Measurements from ENCODE around the gene FARS2.

Gene FARS2

GRCh38 chr6:5676701-5677100, 415.4 kb downstream of the FARS2 start:
- no peak for TF ChIP-seq GATA3 (IDR thresholded peaks at IDR 0.05; ENCODE audit: low read depth, low read length)
- TF ChIP-seq GATA2 (IDR thresholded peaks at IDR 0.05; ENCODE audit: low read depth, low read length) = no peak

DNA sequence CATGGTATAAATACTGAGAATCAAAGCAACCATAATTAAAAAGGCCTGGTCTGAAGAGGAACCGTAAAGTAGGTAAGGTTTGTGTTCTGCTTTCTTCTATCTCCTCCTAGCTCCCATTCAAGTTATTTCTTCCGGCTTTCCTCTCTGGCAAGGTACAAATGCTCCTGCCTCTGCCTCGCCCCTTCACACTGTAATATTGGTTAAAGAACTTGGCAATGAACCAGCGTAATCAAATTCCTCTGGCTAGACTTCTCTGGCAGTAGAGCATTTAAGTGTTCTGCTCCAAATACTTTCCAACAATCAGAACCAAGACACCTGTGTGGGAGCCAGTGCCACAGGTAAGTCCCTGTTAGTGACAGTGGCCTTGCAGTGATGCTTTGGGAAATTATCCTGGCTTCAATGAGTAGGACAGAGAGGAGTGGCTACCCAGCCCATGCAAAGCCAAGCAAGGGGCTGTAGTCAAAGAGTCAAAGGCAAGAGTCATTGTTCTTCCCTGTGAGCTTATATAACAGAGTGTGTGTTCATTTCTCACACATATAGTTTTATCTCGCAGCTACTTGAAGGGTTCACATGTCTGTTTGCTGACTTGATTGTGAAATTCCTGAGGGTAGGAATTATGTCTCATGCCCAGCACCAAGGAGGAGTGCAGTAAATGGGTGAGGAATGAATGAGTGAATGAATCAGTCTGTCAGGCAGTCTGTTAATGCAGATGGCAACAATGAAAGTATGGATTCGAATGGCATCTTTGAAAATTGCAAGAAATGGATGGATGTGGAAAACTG, 416.1 kb downstream of the FARS2 start:
- TF ChIP-seq GATA3 (IDR thresholded peaks at IDR 0.05; ENCODE audit: low read depth, low read length) (no peak), GATA2 (IDR thresholded peaks at IDR 0.05; ENCODE audit: low read depth, low read length) (no peak)

DNA sequence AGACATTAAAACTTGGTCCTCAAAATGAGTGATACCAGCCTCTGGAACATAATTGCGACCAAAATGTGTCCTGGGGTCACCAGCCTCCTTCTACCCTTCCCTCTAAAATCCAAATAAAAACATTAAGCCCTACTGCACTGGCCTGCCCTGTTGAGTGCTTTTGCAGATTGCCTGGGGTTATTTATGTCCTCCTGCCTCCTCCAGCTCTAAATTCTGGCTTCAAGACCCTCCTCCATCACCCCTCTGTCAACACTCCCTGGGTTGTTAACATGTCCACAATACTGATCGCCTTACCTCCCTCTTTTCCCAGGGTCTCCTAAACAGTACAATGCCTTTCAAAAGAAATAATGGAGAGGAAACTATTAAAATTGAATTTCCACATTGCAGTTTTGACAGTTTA, 418.0 kb downstream of the FARS2 start:
- no peak for TF ChIP-seq GATA2 (IDR thresholded peaks at IDR 0.05; ENCODE audit: low read depth, low read length)
- no peak for TF ChIP-seq GATA3 (IDR thresholded peaks at IDR 0.05; ENCODE audit: low read depth, low read length)

DNA sequence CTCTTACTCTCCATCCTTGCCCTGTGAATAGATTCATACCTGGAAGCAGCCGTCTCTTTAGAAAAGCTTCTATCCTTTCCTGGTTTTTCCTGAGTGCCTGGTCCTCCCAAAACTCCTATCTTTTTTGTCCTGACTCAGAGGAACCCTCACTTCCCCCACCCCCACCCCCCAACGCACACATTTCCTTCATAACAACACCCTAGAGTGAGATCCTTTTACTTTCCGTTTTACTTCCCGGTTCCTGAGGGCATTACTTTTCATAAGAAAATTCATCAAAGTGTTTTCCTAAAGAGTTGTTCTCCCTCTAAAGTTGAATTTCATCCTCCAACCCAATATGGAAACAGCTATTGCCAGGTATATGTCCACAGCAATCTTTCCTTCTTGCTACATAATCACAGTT, 418.4 kb downstream of the FARS2 start:
- TF ChIP-seq GATA3 (IDR thresholded peaks at IDR 0.05; ENCODE audit: low read depth, low read length) (no peak), GATA2 (IDR thresholded peaks at IDR 0.05; ENCODE audit: low read depth, low read length) (no peak)

DNA sequence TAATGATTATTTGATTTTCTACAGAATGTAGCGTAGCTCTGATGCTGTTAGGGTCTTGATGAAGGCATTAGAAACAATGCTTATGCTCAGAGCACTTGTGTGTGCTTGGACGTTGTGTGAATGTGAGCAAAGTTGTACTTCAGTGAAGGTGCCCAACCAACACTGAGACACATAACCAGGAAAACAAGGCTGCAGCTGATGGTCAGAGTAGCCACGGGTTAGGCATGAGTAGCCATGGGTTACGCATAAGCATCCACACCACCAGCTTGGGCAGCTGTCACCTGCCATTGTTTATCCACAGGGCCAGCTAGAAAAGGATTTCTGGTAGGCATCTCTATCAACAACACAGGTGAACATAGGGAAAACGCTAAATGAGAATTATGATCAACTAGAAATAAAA, 418.8 kb downstream of the FARS2 start:
- TF ChIP-seq GATA3 (IDR thresholded peaks at IDR 0.05; ENCODE audit: low read depth, low read length) (no peak), GATA2 (IDR thresholded peaks at IDR 0.05; ENCODE audit: low read depth, low read length) (no peak)

- no peak for TF ChIP-seq GATA2 (IDR thresholded peaks at IDR 0.05; ENCODE audit: low read depth, low read length)
- TF ChIP-seq GATA3 (IDR thresholded peaks at IDR 0.05; ENCODE audit: low read depth, low read length) = no peak
Measured at GRCh38 chr6:5681480-5681879, 420.2 kb downstream of the FARS2 start.

- TF ChIP-seq GATA3 (IDR thresholded peaks at IDR 0.05; ENCODE audit: low read depth, low read length) (no peak), GATA2 (IDR thresholded peaks at IDR 0.05; ENCODE audit: low read depth, low read length) (no peak)
Measured at GRCh38 chr6:5682530-5682929, 421.2 kb downstream of the FARS2 start.

DNA sequence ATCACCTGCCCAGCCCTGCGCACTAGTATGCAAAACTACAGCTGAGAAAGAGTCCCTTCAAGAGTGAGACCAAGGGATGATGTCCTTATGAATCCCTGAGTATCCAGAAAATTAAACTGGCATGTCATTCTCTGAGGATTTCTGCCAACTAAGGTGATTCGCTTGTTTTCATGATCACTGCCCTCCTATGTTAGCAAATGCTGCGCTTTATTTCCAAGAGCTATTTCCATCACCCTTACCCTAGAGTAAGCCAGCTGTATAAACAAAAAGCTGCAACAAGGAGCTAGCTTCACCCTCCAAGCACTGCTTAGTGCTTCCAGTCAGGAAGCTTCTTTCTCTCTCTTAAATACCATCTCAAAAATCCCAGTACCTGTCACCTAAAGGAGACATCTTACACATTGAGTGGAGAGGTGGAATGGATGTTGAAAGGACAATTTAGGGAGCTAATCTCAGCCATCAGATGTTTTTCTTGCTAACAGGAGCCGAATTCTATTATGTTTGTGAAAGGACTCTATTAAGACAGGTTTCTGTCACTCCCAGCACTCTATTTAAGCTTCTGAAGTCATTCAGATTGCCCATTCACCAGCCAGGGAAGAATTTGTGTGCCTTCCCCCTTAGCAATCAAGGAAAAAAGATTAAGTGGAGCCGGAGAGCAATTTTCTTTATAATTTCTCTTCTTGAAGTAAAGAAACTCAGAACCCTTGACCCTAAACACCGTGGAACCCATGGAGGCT, 423.2 kb downstream of the FARS2 start:
- TF ChIP-seq GATA2 (IDR thresholded peaks at IDR 0.05; ENCODE audit: low read depth, low read length) (no peak), GATA3 (IDR thresholded peaks at IDR 0.05; ENCODE audit: low read depth, low read length) (no peak)

GRCh38 chr6:5693225-5694145, 432.2 kb downstream of the FARS2 start:
- no peak for TF ChIP-seq GATA3 (IDR thresholded peaks at IDR 0.05; ENCODE audit: low read depth, low read length)
- TF ChIP-seq GATA2 (IDR thresholded peaks at IDR 0.05; ENCODE audit: low read depth, low read length) = no peak

- no peak for TF ChIP-seq GATA3 (IDR thresholded peaks at IDR 0.05; ENCODE audit: low read depth, low read length)
- no peak for TF ChIP-seq GATA2 (IDR thresholded peaks at IDR 0.05; ENCODE audit: low read depth, low read length)
Measured at GRCh38 chr6:5695260-5696245, 434.2 kb downstream of the FARS2 start.

DNA sequence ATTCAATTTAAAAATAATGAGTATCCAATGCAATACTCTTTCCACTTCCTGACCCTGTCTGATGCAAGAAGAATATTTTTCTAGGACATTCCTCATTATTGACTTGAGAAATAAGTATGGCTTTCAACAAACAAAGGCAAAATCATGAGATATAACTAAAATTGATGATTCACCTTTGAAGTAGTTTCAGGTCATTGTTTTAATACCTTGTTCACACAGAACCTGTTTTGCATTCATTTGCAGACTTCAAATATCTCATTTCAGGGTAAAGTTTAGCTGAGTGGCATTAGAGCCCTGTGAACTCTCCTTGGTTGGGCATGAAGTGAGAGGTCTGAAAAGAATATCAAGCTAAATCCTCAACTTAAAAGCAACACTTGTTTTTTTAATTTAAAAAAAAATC, 436.2 kb downstream of the FARS2 start:
- TF ChIP-seq GATA2 (IDR thresholded peaks at IDR 0.05; ENCODE audit: low read depth, low read length) (no peak), GATA3 (IDR thresholded peaks at IDR 0.05; ENCODE audit: low read depth, low read length) (no peak)

DNA sequence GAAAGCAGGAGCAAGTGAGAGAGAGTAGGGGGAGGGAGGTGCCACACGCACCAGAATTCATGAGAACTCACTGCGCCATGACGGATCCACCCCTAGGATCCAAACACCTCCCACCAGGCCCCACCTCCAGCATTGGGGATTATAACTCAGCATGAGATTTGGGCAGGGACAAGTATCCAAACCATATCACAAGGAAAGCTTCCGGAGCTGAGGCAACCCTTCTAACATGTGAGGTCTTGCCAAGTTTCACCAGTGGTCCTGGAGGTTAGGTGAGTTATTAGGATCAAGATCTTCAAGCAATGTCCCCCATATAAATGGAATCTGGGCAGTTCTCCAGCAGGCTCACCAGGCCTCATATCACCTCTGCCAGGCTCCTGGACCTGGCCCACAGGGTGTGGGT, 437.0 kb downstream of the FARS2 start:
- TF ChIP-seq GATA3 (IDR thresholded peaks at IDR 0.05; ENCODE audit: low read depth, low read length) (no peak), GATA2 (IDR thresholded peaks at IDR 0.05; ENCODE audit: low read depth, low read length) (no peak)

DNA sequence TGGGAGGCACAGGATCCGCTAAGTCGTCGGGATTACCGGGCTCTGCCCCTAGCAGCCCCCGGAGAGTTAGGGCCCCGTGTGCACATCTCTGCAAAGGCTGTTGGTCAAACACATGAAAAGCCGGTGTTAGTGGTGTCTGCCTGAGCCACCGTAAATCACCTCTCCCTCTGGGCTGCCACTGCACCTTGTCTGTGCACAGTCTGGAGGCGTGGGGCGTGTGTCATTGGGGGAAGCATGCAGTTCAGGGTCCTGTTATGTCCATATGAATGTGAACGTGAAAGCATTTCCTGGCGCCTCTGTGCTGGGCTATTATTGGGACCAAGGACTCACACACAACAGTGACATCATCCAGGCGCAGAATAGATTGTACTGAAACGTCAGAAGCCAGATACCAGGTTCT, 439.9 kb downstream of the FARS2 start:
- TF ChIP-seq GATA2 (IDR thresholded peaks at IDR 0.05; ENCODE audit: low read depth, low read length) = no peak
